Natural killer cell (primary cell): Measurements from ENCODE around the gene PRKCSH. TPM values are rescaled to one million over a fixed set of nuclear protein-coding genes. Genes with fewer than 3 reads are reported as not detected.

Experiments
- ATAC-seq, 3 donors: fragments of 150-1000 bp in 2 of 3; fragments of 200-7000 bp in 1 of 3; cut with Tn5 transposase; 1 replicate in 1 of 3; 2 replicates in 2 of 3; pipeline ENCODE4 v1.10.0; 2021; ENCODE audit warnings: mild to moderate bottlenecking in 2 of 3, moderate library complexity in 2 of 3
- DNase-seq, 2 donors: peaks; one replicate each; pipeline versions ENCODE4 v3.0.0 to v3.0.0-alpha.2; 2013 to 2021; ENCODE audit warnings: mixed read lengths in 1 of 2
- H3K27ac ChIP-seq: one replicate; pipeline ENCODE4 v1.5.1; 2013; ENCODE audit warnings: mild to moderate bottlenecking, low read length
- H3K27me3 ChIP-seq: one replicate; pipeline ENCODE4 v1.6.1; 2013; ENCODE audit warnings: low read length; ENCODE audit not compliant: control insufficient read depth, insufficient read depth
- H3K36me3 ChIP-seq: one replicate; pipeline ENCODE4 v1.6.1; 2013; ENCODE audit warnings: low read length; ENCODE audit not compliant: control insufficient read depth, insufficient read depth
- H3K4me1 ChIP-seq: one replicate; pipeline ENCODE4 v1.6.1; 2013; ENCODE audit warnings: low read length; ENCODE audit not compliant: control insufficient read depth, insufficient read depth
- H3K4me3 ChIP-seq: one replicate; pipeline ENCODE4 v1.5.1; 2013; ENCODE audit warnings: low read length
- H3K9me3 ChIP-seq: one replicate; pipeline ENCODE4 v1.6.1; 2013; ENCODE audit warnings: low read length; ENCODE audit not compliant: control insufficient read depth, insufficient read depth
- H3K27ac Mint-ChIP-seq, 2 donors: one replicate each; pipeline ENCODE4 v1.8.0; 2022; ENCODE audit warnings: mild to moderate bottlenecking in 2 of 2, mixed read lengths in 2 of 2, moderate library complexity in 1 of 2
- H3K27me3 Mint-ChIP-seq, 2 donors: one replicate each; pipeline ENCODE4 v1.8.0; 2022; ENCODE audit warnings: low read depth in 2 of 2, mixed read lengths in 2 of 2
- H3K36me3 Mint-ChIP-seq: one replicate; pipeline ENCODE4 v1.8.0; 2022; ENCODE audit warnings: mixed read lengths
- H3K4me1 Mint-ChIP-seq, 2 donors: one replicate each; pipeline ENCODE4 v1.8.0; 2022; ENCODE audit warnings: mixed read lengths in 2 of 2
- H3K4me3 Mint-ChIP-seq: one replicate; pipeline ENCODE4 v1.8.0; 2022; ENCODE audit warnings: mild to moderate bottlenecking, moderate library complexity, mixed read lengths
- H3K9me3 Mint-ChIP-seq, 2 donors: one replicate each; pipeline ENCODE4 v1.8.0; 2022; ENCODE audit warnings: mixed read lengths in 2 of 2
- WGBS: methylation state at CpG from one replicate; pipeline ENCODE4 v1.1.7; 2013; ENCODE audit warnings: missing lambda C conversion rate; ENCODE audit not compliant: insufficient coverage; 5-methylcytosine and 5-hydroxymethylcytosine counted together
- intact Hi-C: fragments of 100-400 bp; cut with micrococcal nuclease; formaldehyde crosslinking; loops from one replicate; pipeline ENCODE4 v1.14.2; 2022
- total RNA-seq, 4 donors: library from RNA; stranded (reverse); fragments of 120-200 nt in 1 of 4; gene quantifications; one replicate each; pipeline versions ENCODE4 v1.2.3 to v1.2.4, GENCODE V29; 2013 to 2022
- TF ChIP-seq, protein P1 (sequence below): fragments of 200-600 bp; IDR thresholded peaks from one replicate; pipeline ENCODE4 v1.8.0; 2022; ENCODE audit warnings: antibody characterized with exemption

The PRKCSH gene
- total RNA-seq, 3 donors from 2014 or later (not counting 1 experiment from before 2014, with no cell fraction given) = 320 to 367 (median 327) TPM

GRCh38 chr19:11422163-11423065 lies 13.0 kb upstream of the PRKCSH start:
- Mint-ChIP-seq H3K27me3 (peaks cover 21 to 47% of the 10 kb centered on the region in 2 donors), H3K4me3 (peak overlapping the region; percentile 86), H3K27ac (peak overlapping the region in 1 of 2 donors; percentile 63), H3K4me1 (peaks cover 30 to 46% of the 10 kb centered on the region in 2 donors), H3K9me3 (no peaks in the 10 kb centered on the region), H3K36me3 (no peaks in the 10 kb centered on the region)
- Histone ChIP-seq H3K4me1 (peaks cover 50% of the 10 kb centered on the region), H3K4me3 (peak overlapping the region; percentile 26), H3K27ac (no peak overlapping the region), H3K36me3 (no peaks in the 10 kb centered on the region), H3K27me3 (peaks cover 49% of the 10 kb centered on the region), H3K9me3 (no peaks in the 10 kb centered on the region)
- intact Hi-C loops = loop anchor here (5.0 kb wide), 1 partner anchor 40 kb away; the partner anchor contains the start of gene EPOR
- WGBS = 3% methylated on average over 54 of the region's 56 CpGs
- peak; percentile 63 to 78 for DNase-seq
- ATAC-seq = peak; percentile 65 to 81 (median 76)
- TF ChIP-seq, protein P1, sequence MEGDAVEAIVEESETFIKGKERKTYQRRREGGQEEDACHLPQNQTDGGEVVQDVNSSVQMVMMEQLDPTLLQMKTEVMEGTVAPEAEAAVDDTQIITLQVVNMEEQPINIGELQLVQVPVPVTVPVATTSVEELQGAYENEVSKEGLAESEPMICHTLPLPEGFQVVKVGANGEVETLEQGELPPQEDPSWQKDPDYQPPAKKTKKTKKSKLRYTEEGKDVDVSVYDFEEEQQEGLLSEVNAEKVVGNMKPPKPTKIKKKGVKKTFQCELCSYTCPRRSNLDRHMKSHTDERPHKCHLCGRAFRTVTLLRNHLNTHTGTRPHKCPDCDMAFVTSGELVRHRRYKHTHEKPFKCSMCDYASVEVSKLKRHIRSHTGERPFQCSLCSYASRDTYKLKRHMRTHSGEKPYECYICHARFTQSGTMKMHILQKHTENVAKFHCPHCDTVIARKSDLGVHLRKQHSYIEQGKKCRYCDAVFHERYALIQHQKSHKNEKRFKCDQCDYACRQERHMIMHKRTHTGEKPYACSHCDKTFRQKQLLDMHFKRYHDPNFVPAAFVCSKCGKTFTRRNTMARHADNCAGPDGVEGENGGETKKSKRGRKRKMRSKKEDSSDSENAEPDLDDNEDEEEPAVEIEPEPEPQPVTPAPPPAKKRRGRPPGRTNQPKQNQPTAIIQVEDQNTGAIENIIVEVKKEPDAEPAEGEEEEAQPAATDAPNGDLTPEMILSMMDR = no peak

- H3K27me3 ChIP-seq = peaks cover 49% of the 10 kb centered on the region
- TF ChIP-seq, protein P1 = no peak
- peaks cover 49% of the 10 kb centered on the region for H3K4me1 ChIP-seq
- H3K27ac Mint-ChIP-seq = peak overlapping the region in 1 of 2 donors; percentile 54
- H3K36me3 Mint-ChIP-seq = no peaks in the 10 kb centered on the region
- intact Hi-C loops = loop anchor here (5.0 kb wide), 1 partner anchor 41 kb away; the partner anchor contains the start of gene EPOR
- no peak overlapping the region for H3K4me3 ChIP-seq
- H3K27me3 Mint-ChIP-seq = peaks cover 21 to 38% of the 10 kb centered on the region in 2 donors
- no peaks in the 10 kb centered on the region for H3K9me3 Mint-ChIP-seq
- ATAC-seq = no peak
- H3K27ac ChIP-seq = no peak overlapping the region
- peak overlapping the region; percentile 86 for H3K4me3 Mint-ChIP-seq
- H3K4me1 Mint-ChIP-seq = peaks cover 30 to 46% of the 10 kb centered on the region in 2 donors
- H3K9me3 ChIP-seq = no peaks in the 10 kb centered on the region
- H3K36me3 ChIP-seq = no peaks in the 10 kb centered on the region
- WGBS = 37% methylated on average over 27 of the region's 27 CpGs
- no peak for DNase-seq
These were observed 12.2 kb upstream of the PRKCSH start for GRCh38 chr19:11423164-11423790.

GRCh38 chr19:11423791-11424181 lies 11.6 kb upstream of the PRKCSH start:
- no peak overlapping the region for H3K4me3 ChIP-seq
- H3K27me3 Mint-ChIP-seq = peaks cover 21 to 34% of the 10 kb centered on the region in 2 donors
- no peaks in the 10 kb centered on the region for H3K36me3 Mint-ChIP-seq
- no peaks in the 10 kb centered on the region for H3K9me3 Mint-ChIP-seq
- no peaks in the 10 kb centered on the region for H3K9me3 ChIP-seq
- TF ChIP-seq, protein P1 = no peak
- H3K4me1 Mint-ChIP-seq = peaks cover 30 to 42% of the 10 kb centered on the region in 2 donors
- intact Hi-C loops = loop anchor here (5.0 kb wide), 1 partner anchor 41 kb away; the partner anchor contains the start of gene EPOR
- peak overlapping the region; percentile 13 for H3K4me3 Mint-ChIP-seq
- 18% methylated on average over 22 of the region's 22 CpGs for WGBS
- H3K27ac Mint-ChIP-seq = no peak overlapping the region
- H3K4me1 ChIP-seq = peaks cover 44% of the 10 kb centered on the region
- no peaks in the 10 kb centered on the region for H3K36me3 ChIP-seq
- ATAC-seq (no peak), DNase-seq (no peak)
- no peak overlapping the region for H3K27ac ChIP-seq
- peaks cover 45% of the 10 kb centered on the region for H3K27me3 ChIP-seq
